Stimulated activated memory B cell treated with anti-CD40 and anti-IgM and Interleukin-4, amounts not matched to agents 10 μg/mL and 1 μg/mL and 100 μg/mL, for 72 hours (primary cell): ENCODE data around the gene GALNT13.

Experiments used
- ATAC-seq: fragments of 150-1000 bp; cut with Tn5 transposase; 2 replicates; pipeline ENCODE4 v1.10.0; 2021
- H3K27ac Mint-ChIP-seq: one replicate; pipeline ENCODE4 v1.8.0; 2022; ENCODE audit warnings: mild to moderate bottlenecking, mixed read lengths
- H3K27me3 Mint-ChIP-seq: one replicate; pipeline ENCODE4 v1.8.0; 2022; ENCODE audit warnings: mixed read lengths
- H3K36me3 Mint-ChIP-seq: one replicate; pipeline ENCODE4 v1.8.0; 2022; ENCODE audit warnings: mixed read lengths
- H3K4me1 Mint-ChIP-seq: one replicate; pipeline ENCODE4 v1.8.0; 2022; ENCODE audit warnings: mixed read lengths
- H3K4me3 Mint-ChIP-seq: one replicate; pipeline ENCODE4 v1.8.0; 2022; ENCODE audit warnings: mild to moderate bottlenecking, moderate library complexity, mixed read lengths
- H3K9me3 Mint-ChIP-seq: one replicate; pipeline ENCODE4 v1.8.0; 2022; ENCODE audit warnings: mixed read lengths

The GALNT13 gene

DNA sequence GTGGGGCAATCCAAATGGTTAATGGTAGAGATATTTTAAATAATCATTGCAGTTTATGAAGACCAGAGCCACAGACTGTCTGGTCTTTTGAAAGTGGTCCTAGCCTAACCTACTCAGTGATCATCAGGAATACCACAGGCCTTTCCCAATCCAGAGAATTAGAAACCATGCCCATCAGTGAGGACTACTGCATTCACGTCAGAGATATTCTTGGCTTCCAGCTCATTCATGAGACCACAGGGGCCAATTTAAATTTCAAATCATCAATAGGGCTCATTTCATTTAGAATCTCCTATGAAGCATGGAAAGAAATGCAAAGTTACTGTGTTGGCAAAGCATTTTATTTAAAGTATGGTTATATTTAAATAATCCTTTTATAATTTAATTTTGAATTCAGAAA, 464.5 kb downstream of the GALNT13 start:
- H3K27ac Mint-ChIP-seq, result no peak overlapping the region

DNA sequence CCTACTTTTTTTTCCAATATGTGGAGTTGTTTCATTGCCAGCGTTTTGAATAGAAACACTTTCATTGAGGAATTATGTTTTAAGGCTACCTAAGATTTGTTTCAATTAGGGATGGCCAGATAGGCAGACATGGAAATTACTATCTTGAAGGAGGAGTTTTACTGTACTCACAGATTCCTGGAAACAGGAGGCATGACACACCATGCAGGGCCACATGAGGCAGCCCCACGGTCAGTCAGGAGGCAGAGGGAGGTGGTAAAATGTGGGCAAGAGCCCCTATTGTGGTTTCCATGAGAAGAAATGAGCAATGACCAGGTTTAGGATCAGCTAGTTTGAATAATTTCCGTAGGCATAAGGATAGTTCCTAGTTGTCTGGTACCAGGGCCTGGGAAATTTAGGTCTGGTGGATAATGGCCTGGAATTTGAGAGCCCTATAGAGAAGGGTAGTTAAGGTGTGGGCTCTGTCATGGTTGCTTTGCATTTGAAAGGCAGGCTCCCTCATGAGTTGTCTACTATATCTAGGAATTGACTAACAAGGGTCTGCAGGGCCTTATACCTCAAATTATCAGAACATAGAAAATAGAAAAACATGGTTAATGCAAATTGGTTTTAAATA, 466.7 kb downstream of the GALNT13 start:
- Mint-ChIP-seq H3K36me3 (no peaks in the 10 kb centered on the region), H3K4me1 (no peaks in the 10 kb centered on the region), H3K27me3 (no peaks in the 10 kb centered on the region), H3K27ac (no peak overlapping the region), H3K9me3 (no peaks in the 10 kb centered on the region), H3K4me3 (no peak overlapping the region)
- ATAC-seq, result no peak

More for the DNA sequence above, 464.5 kb downstream of the GALNT13 start:
- Mint-ChIP-seq H3K36me3 (no peaks in the 10 kb centered on the region), H3K27me3 (no peaks in the 10 kb centered on the region), H3K4me3 (no peak overlapping the region), H3K9me3 (no peaks in the 10 kb centered on the region), H3K4me1 (no peaks in the 10 kb centered on the region)
- ATAC-seq, result no peak

DNA sequence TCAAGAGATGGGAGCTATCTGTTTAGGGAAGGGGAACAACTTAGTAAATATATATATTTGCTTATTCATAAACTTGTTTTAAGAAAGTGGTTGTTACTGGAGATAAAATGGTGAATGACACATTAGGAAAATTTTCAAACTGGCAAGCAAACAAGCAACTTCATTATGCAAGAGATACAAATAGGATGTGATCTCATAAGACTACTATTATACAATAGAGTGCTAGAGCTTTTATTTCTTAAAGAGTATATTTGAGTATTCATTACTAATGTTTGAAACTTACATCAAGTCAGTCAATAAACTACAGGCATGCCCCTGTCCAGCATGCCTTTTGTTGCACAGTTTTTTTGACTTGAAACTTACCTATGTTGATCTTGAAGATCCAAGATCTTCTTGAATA, 471.6 kb downstream of the GALNT13 start:
- Mint-ChIP-seq H3K36me3 (no peaks in the 10 kb centered on the region), H3K9me3 (peaks cover 4% of the 10 kb centered on the region), H3K27ac (no peak overlapping the region), H3K4me1 (no peaks in the 10 kb centered on the region), H3K27me3 (no peaks in the 10 kb centered on the region), H3K4me3 (no peak overlapping the region)
- ATAC-seq, result no peak

DNA sequence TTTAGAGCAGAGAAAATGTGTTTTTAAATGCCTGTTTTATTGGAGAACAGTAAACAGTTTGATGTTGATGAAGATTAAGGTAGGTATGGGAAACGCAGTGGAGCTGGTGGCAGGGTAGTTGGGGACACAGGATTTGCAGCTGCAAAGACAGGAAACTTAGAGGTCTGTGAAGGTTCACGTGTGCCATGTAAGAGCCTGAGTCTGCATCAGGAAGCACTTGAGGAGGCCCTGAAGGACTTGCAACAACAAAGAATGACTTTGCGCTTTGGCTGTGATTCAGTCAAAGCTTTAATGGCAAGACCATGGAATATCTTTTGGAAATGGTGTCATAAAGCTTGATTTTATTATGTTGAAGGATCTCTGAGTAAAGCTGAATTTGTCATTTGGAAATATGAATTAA, 479.2 kb downstream of the GALNT13 start:
- H3K9me3 Mint-ChIP-seq, result peaks cover 8% of the 10 kb centered on the region
- no peak for ATAC-seq
- H3K36me3 Mint-ChIP-seq, result no peaks in the 10 kb centered on the region
- H3K27me3 Mint-ChIP-seq, result no peaks in the 10 kb centered on the region
- no peaks in the 10 kb centered on the region for H3K4me1 Mint-ChIP-seq
- H3K4me3 Mint-ChIP-seq, result no peak overlapping the region
- H3K27ac Mint-ChIP-seq, result no peak overlapping the region

DNA sequence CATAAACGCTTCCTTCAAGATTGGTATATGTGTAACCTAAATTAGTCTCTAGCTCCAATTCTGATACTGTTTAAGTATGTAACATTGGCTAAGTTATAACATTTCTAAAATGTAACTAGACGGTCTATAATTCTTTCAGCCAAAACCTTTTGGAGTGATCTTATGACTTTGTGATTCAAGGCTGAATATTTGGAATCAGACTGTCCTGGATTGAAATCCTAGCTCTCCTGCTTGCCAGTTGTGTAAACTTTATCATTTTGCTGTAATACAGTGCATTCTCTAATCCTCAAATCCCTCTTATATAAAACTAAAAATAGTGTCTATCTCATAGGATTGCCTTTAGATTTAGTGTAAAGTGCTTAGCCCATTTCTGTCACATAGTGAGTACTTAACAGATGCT, 489.6 kb downstream of the GALNT13 start:
- Mint-ChIP-seq H3K36me3 (no peaks in the 10 kb centered on the region), H3K27ac (no peak overlapping the region), H3K4me3 (no peak overlapping the region), H3K9me3 (no peaks in the 10 kb centered on the region), H3K4me1 (no peaks in the 10 kb centered on the region), H3K27me3 (no peaks in the 10 kb centered on the region)
- ATAC-seq, result no peak

DNA sequence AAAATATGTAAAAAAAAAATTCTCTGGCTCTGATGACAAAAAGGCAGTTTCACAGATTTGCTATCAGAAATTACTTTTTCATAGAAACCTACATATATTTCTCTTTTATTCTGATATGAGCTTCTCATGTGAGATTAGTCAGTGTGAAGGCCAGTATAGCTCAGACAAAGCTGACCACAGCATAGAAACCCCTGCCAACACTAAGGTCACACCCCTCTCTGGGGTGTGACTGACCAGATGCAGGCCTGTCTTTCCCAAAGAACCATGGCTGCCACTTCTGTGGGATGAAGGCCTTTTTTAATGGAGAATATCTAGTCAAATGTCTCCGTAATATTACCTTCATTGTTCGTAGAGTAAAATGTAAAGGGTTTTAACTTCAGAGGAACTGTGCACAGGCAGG, 496.4 kb downstream of the GALNT13 start:
- no peaks in the 10 kb centered on the region for H3K36me3 Mint-ChIP-seq
- H3K4me1 Mint-ChIP-seq, result no peaks in the 10 kb centered on the region
- H3K4me3 Mint-ChIP-seq, result no peak overlapping the region
- H3K27me3 Mint-ChIP-seq, result no peaks in the 10 kb centered on the region
- H3K27ac Mint-ChIP-seq, result no peak overlapping the region
- H3K9me3 Mint-ChIP-seq, result peaks cover 3% of the 10 kb centered on the region
- no peak for ATAC-seq

DNA sequence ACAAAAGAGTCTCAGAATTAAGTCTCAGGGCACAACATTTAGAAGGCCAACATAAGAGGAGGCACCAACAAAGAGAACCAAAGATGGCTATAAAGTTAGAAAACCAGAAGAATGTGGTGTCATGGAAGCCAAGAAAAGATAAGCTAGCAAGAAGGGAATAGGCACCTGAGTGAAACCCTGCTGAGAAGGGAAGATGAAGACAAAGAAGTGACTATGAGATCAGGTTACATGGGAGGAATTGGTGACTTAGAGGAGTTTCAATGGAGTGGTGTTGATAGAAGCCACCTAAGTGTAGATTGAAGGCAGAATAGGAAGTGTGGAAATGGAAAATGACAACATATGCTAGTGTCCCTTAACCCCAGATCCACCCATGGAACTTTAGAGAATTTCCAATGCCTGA, 499.2 kb downstream of the GALNT13 start:
- no peak for ATAC-seq
- H3K9me3 Mint-ChIP-seq, result peaks cover 3% of the 10 kb centered on the region
- no peak overlapping the region for H3K4me3 Mint-ChIP-seq
- H3K36me3 Mint-ChIP-seq, result no peaks in the 10 kb centered on the region
- no peak overlapping the region for H3K27ac Mint-ChIP-seq
- H3K4me1 Mint-ChIP-seq, result no peaks in the 10 kb centered on the region
- no peaks in the 10 kb centered on the region for H3K27me3 Mint-ChIP-seq

DNA sequence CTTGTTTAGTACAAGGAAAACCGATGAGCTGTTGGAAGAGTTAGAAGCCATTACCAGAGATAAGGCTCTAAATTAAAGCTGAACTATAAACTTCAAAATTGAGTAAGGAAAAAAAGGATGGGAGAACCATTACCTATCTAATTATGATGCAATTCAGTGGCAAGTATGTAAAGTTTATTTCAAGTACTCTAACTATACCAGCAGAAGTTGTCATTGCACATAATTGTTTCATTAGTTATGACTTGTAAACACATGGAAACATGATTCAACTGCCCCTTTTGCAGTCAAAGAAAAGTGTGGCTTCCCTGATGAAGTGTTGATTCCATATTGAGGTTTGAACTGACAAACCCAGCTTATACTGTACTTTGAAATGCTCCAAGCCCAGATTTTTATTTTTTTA, 502.7 kb downstream of the GALNT13 start:
- no peak overlapping the region for H3K27ac Mint-ChIP-seq
- H3K27me3 Mint-ChIP-seq, result no peaks in the 10 kb centered on the region
- no peak overlapping the region for H3K4me3 Mint-ChIP-seq
- H3K4me1 Mint-ChIP-seq, result no peaks in the 10 kb centered on the region
- ATAC-seq, result no peak
- H3K36me3 Mint-ChIP-seq, result no peaks in the 10 kb centered on the region
- H3K9me3 Mint-ChIP-seq, result peaks cover 3% of the 10 kb centered on the region

DNA sequence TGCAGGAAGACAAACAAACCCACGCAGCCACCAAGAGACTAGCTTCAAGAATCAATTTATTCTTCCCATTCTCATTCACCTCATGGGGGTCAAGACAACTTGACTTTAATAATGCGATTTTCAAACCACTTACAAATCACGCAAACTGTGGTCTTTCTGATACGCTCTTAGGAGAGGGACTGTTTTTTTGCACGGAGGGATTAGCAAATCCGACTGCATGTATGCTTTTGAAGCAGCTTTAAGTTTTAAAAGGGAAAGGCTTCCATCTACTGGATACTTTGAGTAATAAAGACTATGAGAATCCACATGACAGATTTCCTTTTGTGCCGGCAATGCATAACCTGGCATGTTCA, 503.8 kb downstream of the GALNT13 start:
- Mint-ChIP-seq H3K4me3 (no peak overlapping the region), H3K27me3 (no peaks in the 10 kb centered on the region), H3K9me3 (no peaks in the 10 kb centered on the region), H3K36me3 (no peaks in the 10 kb centered on the region), H3K27ac (no peak overlapping the region), H3K4me1 (no peaks in the 10 kb centered on the region)
- ATAC-seq, result no peak

DNA sequence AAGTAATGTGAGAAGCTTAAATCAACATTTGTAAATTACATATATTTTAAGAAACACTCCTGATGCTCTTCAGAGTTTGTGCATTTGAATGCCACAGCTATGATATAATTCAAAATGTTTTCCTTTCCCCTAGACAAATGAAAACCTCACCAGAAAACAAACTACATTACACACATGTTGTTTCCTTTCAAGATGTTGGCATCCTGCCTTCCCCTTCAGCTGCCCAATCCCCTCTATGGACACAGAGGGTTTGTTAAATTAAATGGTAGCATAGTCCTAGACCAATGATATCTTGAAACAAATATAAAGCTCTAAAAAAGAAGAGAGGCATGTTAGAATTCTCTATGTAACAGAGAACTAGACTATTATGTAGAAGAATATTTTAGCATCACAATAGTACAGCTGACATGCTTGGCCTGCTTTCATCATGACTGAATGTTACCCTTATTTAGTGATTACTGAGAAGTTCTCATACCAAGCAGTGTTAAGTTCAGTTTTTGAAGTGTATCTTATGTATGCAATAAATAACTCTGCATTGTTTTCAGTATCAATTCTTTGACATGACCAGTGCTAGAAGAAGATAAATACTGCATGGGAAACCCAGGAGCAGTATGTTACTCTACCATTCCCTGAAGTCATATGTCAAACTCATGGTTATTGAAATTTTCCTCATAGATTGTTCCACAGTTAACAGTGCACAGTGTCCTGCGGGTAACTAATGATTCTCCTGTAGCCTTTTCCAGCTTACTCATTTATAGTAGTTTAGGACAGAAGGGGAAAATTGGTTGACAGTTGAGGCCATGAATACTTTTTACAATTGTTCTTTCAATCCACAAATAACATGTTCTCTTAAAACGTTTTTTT, 510.4 kb downstream of the GALNT13 start:
- no peaks in the 10 kb centered on the region for H3K27me3 Mint-ChIP-seq
- no peaks in the 10 kb centered on the region for H3K36me3 Mint-ChIP-seq
- no peaks in the 10 kb centered on the region for H3K4me1 Mint-ChIP-seq
- ATAC-seq, result no peak
- H3K9me3 Mint-ChIP-seq, result no peaks in the 10 kb centered on the region
- H3K27ac Mint-ChIP-seq, result no peak overlapping the region
- H3K4me3 Mint-ChIP-seq, result no peak overlapping the region

DNA sequence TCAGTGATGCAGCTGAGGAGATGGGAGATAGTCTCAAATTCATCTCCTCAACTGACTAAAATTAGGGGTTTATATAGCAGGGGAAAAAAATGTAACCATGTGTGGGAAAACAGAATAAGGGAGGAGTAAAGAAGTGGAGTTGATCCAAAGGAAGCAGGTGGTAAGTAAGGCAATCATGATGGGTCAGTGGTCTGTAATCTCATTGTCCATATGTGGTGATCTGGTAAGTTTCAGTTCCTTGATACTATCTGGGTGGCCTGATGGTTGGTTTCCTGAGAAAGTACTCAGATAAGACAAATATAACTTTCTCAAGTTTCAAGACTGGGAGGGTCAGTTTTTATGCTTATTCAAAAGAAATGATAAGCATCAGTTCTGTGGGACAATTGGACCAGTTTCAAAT, 514.5 kb downstream of the GALNT13 start:
- no peak overlapping the region for H3K27ac Mint-ChIP-seq
- no peak for ATAC-seq
- peaks cover 9% of the 10 kb centered on the region for H3K9me3 Mint-ChIP-seq
- H3K4me3 Mint-ChIP-seq, result no peak overlapping the region
- H3K27me3 Mint-ChIP-seq, result no peaks in the 10 kb centered on the region
- no peaks in the 10 kb centered on the region for H3K4me1 Mint-ChIP-seq
- H3K36me3 Mint-ChIP-seq, result no peaks in the 10 kb centered on the region

DNA sequence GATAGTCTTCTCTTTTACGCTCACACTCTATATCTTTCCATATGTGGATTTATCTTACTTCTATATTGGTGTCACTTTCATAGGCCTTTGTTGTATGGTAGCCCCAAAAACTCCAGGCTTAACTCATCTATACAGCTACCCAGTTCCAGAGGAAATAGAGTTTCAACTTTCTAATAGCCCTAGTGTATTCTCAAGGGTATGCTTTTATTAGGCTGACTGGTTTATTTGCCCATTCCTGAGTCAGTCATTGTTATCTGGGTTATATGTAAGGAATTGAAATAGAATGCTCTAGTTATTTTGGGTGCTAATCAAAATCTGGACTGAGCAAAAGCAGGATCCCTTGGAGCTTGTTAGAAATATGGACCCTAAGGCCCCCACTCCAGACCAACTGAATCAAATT, 519.3 kb downstream of the GALNT13 start:
- peaks cover 16% of the 10 kb centered on the region for H3K9me3 Mint-ChIP-seq
- H3K4me1 Mint-ChIP-seq, result peaks cover 13% of the 10 kb centered on the region
- H3K36me3 Mint-ChIP-seq, result no peaks in the 10 kb centered on the region
- no peak for ATAC-seq
- no peaks in the 10 kb centered on the region for H3K27me3 Mint-ChIP-seq
- no peak overlapping the region for H3K4me3 Mint-ChIP-seq
- no peak overlapping the region for H3K27ac Mint-ChIP-seq

DNA sequence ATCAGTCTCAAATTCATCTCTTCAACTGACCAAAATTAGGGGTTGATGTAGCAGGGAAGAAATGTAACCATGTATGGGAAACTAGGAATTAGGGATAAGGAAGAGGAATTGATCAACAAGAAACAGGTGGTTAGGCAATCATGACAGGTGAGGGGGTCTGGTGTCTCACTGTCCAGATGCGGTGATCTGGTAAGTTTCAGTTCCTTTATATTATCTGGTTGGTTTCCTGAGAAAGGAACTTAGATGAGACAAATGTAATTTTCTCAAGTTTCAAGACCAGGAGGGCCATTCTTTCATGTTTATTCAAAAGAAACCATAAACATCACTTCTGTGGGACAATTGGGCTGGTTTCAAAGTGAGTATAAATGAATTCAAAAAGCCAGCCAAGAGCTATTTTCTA, 520.5 kb downstream of the GALNT13 start:
- Mint-ChIP-seq H3K36me3 (no peaks in the 10 kb centered on the region), H3K9me3 (peaks cover 16% of the 10 kb centered on the region), H3K27ac (no peak overlapping the region), H3K4me3 (no peak overlapping the region), H3K27me3 (no peaks in the 10 kb centered on the region), H3K4me1 (peaks cover 13% of the 10 kb centered on the region)
- peak; percentile 41 for ATAC-seq

DNA sequence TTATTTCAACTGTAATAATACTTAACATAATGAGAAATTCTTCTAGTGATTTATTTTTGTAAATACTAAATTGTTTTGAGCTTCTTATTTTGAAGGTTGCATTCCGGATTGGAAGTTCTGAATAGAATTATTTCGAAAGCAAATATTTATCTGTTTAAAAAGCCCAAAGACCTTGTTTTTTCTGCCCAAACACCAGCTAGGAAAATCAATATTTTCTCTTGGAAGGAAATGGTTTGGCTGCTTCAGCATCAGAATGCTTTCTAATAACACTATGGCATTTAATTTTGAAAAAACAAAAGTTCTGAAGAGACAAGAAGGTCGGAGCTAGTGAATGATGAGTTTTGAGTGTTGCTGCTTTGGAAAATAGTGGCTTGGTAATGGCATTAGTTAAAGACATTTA, 522.9 kb downstream of the GALNT13 start:
- no peaks in the 10 kb centered on the region for H3K36me3 Mint-ChIP-seq
- H3K27me3 Mint-ChIP-seq, result no peaks in the 10 kb centered on the region
- no peak overlapping the region for H3K27ac Mint-ChIP-seq
- no peak for ATAC-seq
- peaks cover 11% of the 10 kb centered on the region for H3K9me3 Mint-ChIP-seq
- H3K4me1 Mint-ChIP-seq, result peaks cover 13% of the 10 kb centered on the region
- no peak overlapping the region for H3K4me3 Mint-ChIP-seq

DNA sequence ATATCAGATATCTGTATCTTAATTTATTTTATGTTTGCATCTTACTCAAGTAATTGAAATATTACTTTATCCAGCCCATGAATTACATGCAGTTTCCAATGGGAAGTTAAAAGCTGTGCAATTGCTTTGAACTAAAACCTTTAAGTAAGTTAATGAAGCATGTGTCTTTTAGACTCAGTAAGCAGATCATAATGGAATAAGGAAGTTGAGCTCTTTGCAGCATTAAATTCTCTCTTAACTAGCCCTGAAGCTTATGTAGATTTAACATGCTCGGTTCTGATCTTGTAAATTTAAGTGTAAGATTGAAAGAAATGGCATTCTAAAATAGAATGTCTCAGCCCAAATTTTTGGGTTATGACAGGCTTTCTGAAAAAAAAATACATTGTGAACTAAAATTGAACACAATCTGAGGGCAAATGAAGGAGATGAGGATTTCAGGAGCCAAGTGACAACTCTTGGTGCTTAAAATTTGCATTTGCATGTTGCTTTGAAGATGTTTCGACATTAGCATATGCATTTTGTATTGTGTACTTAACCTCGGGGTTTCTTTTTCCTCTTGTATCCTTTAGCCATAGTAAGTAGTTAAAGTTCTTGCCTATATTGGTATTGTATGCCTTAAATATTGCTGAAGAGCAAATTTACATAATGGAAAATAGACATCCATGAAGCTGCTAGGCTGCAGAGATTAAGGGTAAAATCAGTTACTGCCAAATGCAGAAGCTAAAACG, 529.0 kb downstream of the GALNT13 start:
- H3K4me3 Mint-ChIP-seq, result no peak overlapping the region
- H3K9me3 Mint-ChIP-seq, result no peaks in the 10 kb centered on the region
- no peak for ATAC-seq

DNA sequence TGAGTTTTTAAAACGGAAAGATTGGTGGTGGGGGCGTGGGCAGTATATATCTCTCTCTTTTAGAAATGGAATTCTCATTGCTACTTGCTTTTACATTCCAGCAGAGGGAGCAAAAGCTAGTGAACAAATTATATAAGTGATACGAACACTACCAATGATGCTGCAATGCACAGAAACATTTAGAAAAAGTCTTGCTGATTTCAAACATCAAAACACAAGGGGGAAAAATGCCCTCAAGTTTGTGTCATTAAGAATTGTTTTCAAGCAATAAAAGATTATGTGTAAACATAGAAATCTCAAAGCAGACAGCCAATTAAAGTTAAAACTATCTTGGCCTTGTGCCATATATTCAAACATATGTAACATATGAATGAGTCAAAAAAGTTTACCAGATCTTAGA, 530.5 kb downstream of the GALNT13 start:
- H3K4me1 Mint-ChIP-seq, result no peaks in the 10 kb centered on the region
- H3K27me3 Mint-ChIP-seq, result no peaks in the 10 kb centered on the region
- H3K9me3 Mint-ChIP-seq, result no peaks in the 10 kb centered on the region
- H3K36me3 Mint-ChIP-seq, result no peaks in the 10 kb centered on the region
- H3K4me3 Mint-ChIP-seq, result no peak overlapping the region
- ATAC-seq, result no peak
- no peak overlapping the region for H3K27ac Mint-ChIP-seq

More for the DNA sequence above, 529.0 kb downstream of the GALNT13 start:
- H3K4me1 Mint-ChIP-seq, result no peaks in the 10 kb centered on the region
- no peaks in the 10 kb centered on the region for H3K27me3 Mint-ChIP-seq
- no peaks in the 10 kb centered on the region for H3K36me3 Mint-ChIP-seq
- no peak overlapping the region for H3K27ac Mint-ChIP-seq
